Loucy (cell line): ENCODE data around the gene M1AP.

Source experiments
- H2AFZ ChIP-seq: fragments of 200-600 bp; sonication (generic); 2 replicates; pipeline ENCODE4 v1.6.0; 2016; ENCODE audit warnings: antibody characterized with exemption, mild to moderate bottlenecking, low read length, moderate library complexity
- H3F3A ChIP-seq: fragments of 200-600 bp; 2 replicates; pipeline ENCODE4 v1.6.0; 2016; ENCODE audit warnings: antibody characterized with exemption, low read depth, mild to moderate bottlenecking
- H3K27me3 ChIP-seq: fragments of 200-600 bp; sonication (generic); 2 replicates; pipeline ENCODE4 v1.6.1; 2014; ENCODE audit warnings: low read length, mild to moderate bottlenecking; ENCODE audit not compliant: insufficient read depth, poor library complexity, severe bottlenecking
- H3K36me3 ChIP-seq: fragments of 200-600 bp; sonication (generic); 2 replicates; pipeline ENCODE4 v1.6.1; 2016; ENCODE audit warnings: low read length; ENCODE audit not compliant: insufficient read depth
- H3K4me1 ChIP-seq: fragments of 200-600 bp; sonication (generic); 2 replicates; pipeline ENCODE4 v1.5.1; 2014; ENCODE audit warnings: low read length, mild to moderate bottlenecking; ENCODE audit not compliant: insufficient read depth, poor library complexity, severe bottlenecking
- H3K4me2 ChIP-seq: fragments of 200-600 bp; sonication (generic); 2 replicates; pipeline ENCODE4 v1.6.0; 2014; ENCODE audit warnings: antibody characterized with exemption, low read length, low read depth, mild to moderate bottlenecking; ENCODE audit not compliant: poor library complexity, severe bottlenecking
- H3K4me3 ChIP-seq: fragments of 200-600 bp; sonication (generic); 2 replicates; pipeline ENCODE4 v1.5.1; 2014; ENCODE audit warnings: low read length, mild to moderate bottlenecking, mixed read lengths; ENCODE audit not compliant: poor library complexity, severe bottlenecking
- H3K79me2 ChIP-seq: fragments of 200-600 bp; sonication (generic); 2 replicates; pipeline ENCODE4 v1.6.1; 2014; ENCODE audit warnings: low read length; ENCODE audit not compliant: insufficient read depth
- H3K9ac ChIP-seq: fragments of 200-600 bp; sonication (generic); 2 replicates; pipeline ENCODE4 v1.6.0; 2014; ENCODE audit warnings: mild to moderate bottlenecking, low read depth, low read length, moderate library complexity; ENCODE audit not compliant: poor library complexity, severe bottlenecking
- H3K9me2 ChIP-seq: fragments of 200-600 bp; sonication (generic); replicated peaks from 2 replicates; pipeline ENCODE4 v1.6.1; 2016; ENCODE audit warnings: low read depth, low read length, mixed read lengths
- H3K9me3 ChIP-seq: fragments of 200-600 bp; sonication (generic); 2 replicates; pipeline ENCODE4 v1.6.1; 2014; ENCODE audit warnings: mild to moderate bottlenecking, antibody characterized with exemption, low read length, low read depth; ENCODE audit not compliant: insufficient read depth
- H4K20me1 ChIP-seq: fragments of 200-600 bp; sonication (generic); 2 replicates; pipeline ENCODE4 v1.6.0; 2014; ENCODE audit warnings: antibody characterized with exemption, low read length, mild to moderate bottlenecking; ENCODE audit not compliant: insufficient read depth, poor library complexity, severe bottlenecking
- EZH2phosphoT487 ChIP-seq: fragments of 200-600 bp; IDR thresholded peaks from 2 replicates; pipeline ENCODE4 v1.6.1; 2018; ENCODE audit warnings: antibody characterized with exemption, mild to moderate bottlenecking, moderate library complexity, borderline replicate concordance
- TF ChIP-seq, protein P1 (sequence below): fragments of 200-600 bp; sonication (generic); conservative IDR thresholded peaks from 2 replicates; pipeline ENCODE4 v1.5.1; 2014; ENCODE audit warnings: mild to moderate bottlenecking, antibody characterized with exemption, low read length

The M1AP gene

DNA sequence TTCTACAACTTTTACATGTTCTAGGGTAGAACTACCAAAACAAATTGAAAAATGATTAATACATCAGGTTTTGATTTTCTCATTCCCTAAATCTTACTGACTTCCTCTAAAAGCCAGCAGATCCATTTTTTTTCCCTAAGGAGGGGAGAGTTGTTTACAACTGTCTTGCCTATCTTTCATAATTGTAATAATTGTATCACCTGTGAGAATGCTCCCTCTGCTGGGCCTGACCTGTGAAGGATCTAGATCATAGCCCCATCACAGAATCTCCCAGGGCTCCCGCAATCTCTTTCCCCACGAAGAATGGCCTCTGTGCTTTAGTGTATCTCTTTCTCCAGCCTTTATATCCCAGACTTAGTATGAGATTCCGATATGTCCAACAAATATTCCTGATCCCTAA, 103.5 kb downstream of the M1AP start:
- H3K4me3 ChIP-seq, result no peak overlapping the region

GRCh38 chr2:74542978-74543377, 105.2 kb downstream of the M1AP start:
- Histone ChIP-seq H3K4me3 (no peak overlapping the region), H3K9me3 (no peaks in the 10 kb centered on the region), H3K36me3 (no peaks in the 10 kb centered on the region), H3K4me1 (no peaks in the 10 kb centered on the region), H3K9me2 (no peaks in the 10 kb centered on the region), H2AFZ (no peak overlapping the region), H4K20me1 (no peaks in the 10 kb centered on the region), H3K4me2 (no peak overlapping the region), H3F3A (no peaks in the 10 kb centered on the region), H3K79me2 (no peaks in the 10 kb centered on the region), H3K27me3 (no peaks in the 10 kb centered on the region), H3K9ac (no peak overlapping the region)
- no peak for TF ChIP-seq EZH2phosphoT487
- TF ChIP-seq, protein P1, sequence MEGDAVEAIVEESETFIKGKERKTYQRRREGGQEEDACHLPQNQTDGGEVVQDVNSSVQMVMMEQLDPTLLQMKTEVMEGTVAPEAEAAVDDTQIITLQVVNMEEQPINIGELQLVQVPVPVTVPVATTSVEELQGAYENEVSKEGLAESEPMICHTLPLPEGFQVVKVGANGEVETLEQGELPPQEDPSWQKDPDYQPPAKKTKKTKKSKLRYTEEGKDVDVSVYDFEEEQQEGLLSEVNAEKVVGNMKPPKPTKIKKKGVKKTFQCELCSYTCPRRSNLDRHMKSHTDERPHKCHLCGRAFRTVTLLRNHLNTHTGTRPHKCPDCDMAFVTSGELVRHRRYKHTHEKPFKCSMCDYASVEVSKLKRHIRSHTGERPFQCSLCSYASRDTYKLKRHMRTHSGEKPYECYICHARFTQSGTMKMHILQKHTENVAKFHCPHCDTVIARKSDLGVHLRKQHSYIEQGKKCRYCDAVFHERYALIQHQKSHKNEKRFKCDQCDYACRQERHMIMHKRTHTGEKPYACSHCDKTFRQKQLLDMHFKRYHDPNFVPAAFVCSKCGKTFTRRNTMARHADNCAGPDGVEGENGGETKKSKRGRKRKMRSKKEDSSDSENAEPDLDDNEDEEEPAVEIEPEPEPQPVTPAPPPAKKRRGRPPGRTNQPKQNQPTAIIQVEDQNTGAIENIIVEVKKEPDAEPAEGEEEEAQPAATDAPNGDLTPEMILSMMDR, result no peak

More for the DNA sequence above, 103.5 kb downstream of the M1AP start:
- Histone ChIP-seq H3K27me3 (no peaks in the 10 kb centered on the region), H3K79me2 (no peaks in the 10 kb centered on the region), H3K4me2 (no peak overlapping the region), H3K9me2 (no peaks in the 10 kb centered on the region), H3F3A (no peaks in the 10 kb centered on the region), H3K9me3 (no peaks in the 10 kb centered on the region), H4K20me1 (no peaks in the 10 kb centered on the region), H3K4me1 (no peaks in the 10 kb centered on the region), H2AFZ (no peak overlapping the region), H3K36me3 (no peaks in the 10 kb centered on the region), H3K9ac (no peak overlapping the region)
- TF ChIP-seq, protein P1, result peak; percentile 52
- no peak for TF ChIP-seq EZH2phosphoT487

DNA sequence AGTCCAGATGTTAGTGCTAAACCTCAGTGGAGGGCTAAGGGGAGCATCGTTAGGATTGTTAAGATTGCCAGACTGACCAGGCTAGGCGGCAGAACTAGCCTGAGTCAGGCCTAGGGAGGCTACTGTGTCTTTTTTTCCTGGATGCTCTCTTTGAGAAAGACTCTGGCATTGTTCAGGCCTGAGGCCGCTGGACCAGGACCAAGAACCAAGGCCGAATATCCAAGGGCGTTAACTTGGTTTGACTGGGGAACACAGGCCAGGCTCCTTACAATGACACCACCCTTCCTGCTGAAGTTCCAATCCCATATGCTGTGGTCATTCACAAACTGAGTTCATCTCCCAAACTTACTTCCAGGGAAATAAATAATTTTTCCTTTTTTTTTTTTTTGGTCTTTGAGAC, 107.8 kb downstream of the M1AP start:
- Histone ChIP-seq H3K79me2 (no peaks in the 10 kb centered on the region), H4K20me1 (no peaks in the 10 kb centered on the region), H3K9me3 (no peaks in the 10 kb centered on the region), H3K4me3 (no peak overlapping the region), H2AFZ (no peak overlapping the region), H3K4me2 (no peak overlapping the region), H3K9me2 (no peaks in the 10 kb centered on the region), H3K9ac (no peak overlapping the region), H3K36me3 (no peaks in the 10 kb centered on the region), H3K27me3 (no peaks in the 10 kb centered on the region), H3K4me1 (no peaks in the 10 kb centered on the region), H3F3A (no peaks in the 10 kb centered on the region)
- TF ChIP-seq, protein P1, result no peak
- TF ChIP-seq EZH2phosphoT487, result no peak
